ENCODE results near the gene LSR.
A peak's percentile ranks its signal among the peaks of the same experiment; 100 is the strongest.

Gene LSR

GRCh38 chr19:35272954-35273649 lies 24.3 kb downstream of the LSR start:
- Histone ChIP-seq H3K36me3 (ENCODE audit: control insufficient read depth in 4 of 4, insufficient read depth in 4 of 4, low read length in 3 of 4) (peaks cover 11 to 70% (median 50%) of the 10 kb centered on the region in 4 experiments), H3K27ac (ENCODE audit: insufficient read depth in 1 of 2, low read depth in 1 of 2, low read length in 2 of 2, poor library complexity in 1 of 2, severe bottlenecking in 2 of 2) (no peak overlapping the region), H3K4me1 (ENCODE audit: control extremely low read depth in 1 of 4, control insufficient read depth in 4 of 4, insufficient read depth in 4 of 4, low read length in 3 of 4) (peaks cover 0 to 36% (median 30%) of the 10 kb centered on the region in 4 experiments), H3K9me3 (ENCODE audit: control extremely low read depth in 1 of 5, control insufficient read depth in 4 of 5, insufficient read depth in 2 of 5, low read depth in 1 of 5, low read length in 4 of 5) (no peaks in the 10 kb centered on the region), H3K27me3 (replicated peaks in 2 of 5; ENCODE audit: control insufficient read depth in 4 of 5, insufficient read depth in 5 of 5, low read length in 4 of 5) (no peaks in the 10 kb centered on the region), H3K4me3 (ENCODE audit: control insufficient read depth in 1 of 7, extremely low read depth in 1 of 7, insufficient read depth in 4 of 7, low read depth in 2 of 7, low read length in 6 of 7) (peak overlapping the region in 1 of 7 experiments; percentile 10)
- no peak for DNase-seq
- WGBS (ENCODE audit: insufficient coverage), result 87% methylated on average over 10 of the region's 10 CpGs
- POLR2A ChIA-PET, result interaction anchor here (0.5 to 1.3 kb wide), 3 partner anchors 8 to 236 kb away, joined by 3 to 6 read pairs (median 3); no protein-coding TSS in a partner anchor
- CTCF ChIA-PET, result interaction anchor here (1.0 to 3.5 kb wide), 4 partner anchors 11 to 22 kb away, joined by 3 to 14 read pairs (median 4); no protein-coding TSS in a partner anchor

- Histone ChIP-seq H3K4me1 (ENCODE audit: control extremely low read depth in 1 of 4, control insufficient read depth in 4 of 4, insufficient read depth in 4 of 4, low read length in 3 of 4) (peaks cover 0 to 36% (median 30%) of the 10 kb centered on the region in 4 experiments), H3K36me3 (ENCODE audit: control insufficient read depth in 4 of 4, insufficient read depth in 4 of 4, low read length in 3 of 4) (peaks cover 11 to 76% (median 56%) of the 10 kb centered on the region in 4 experiments), H3K27me3 (replicated peaks in 2 of 5; ENCODE audit: control insufficient read depth in 4 of 5, insufficient read depth in 5 of 5, low read length in 4 of 5) (no peaks in the 10 kb centered on the region), H3K27ac (ENCODE audit: insufficient read depth in 1 of 2, low read depth in 1 of 2, low read length in 2 of 2, poor library complexity in 1 of 2, severe bottlenecking in 2 of 2) (peak overlapping the region in 1 of 2 experiments; percentile 30), H3K9me3 (ENCODE audit: control extremely low read depth in 1 of 5, control insufficient read depth in 4 of 5, insufficient read depth in 2 of 5, low read depth in 1 of 5, low read length in 4 of 5) (no peaks in the 10 kb centered on the region), H3K4me3 (ENCODE audit: control insufficient read depth in 1 of 7, extremely low read depth in 1 of 7, insufficient read depth in 4 of 7, low read depth in 2 of 7, low read length in 6 of 7) (no peak overlapping the region)
- POLR2A ChIA-PET, result no interaction called here
- WGBS (ENCODE audit: insufficient coverage), result 83% methylated on average over 11 of the region's 14 CpGs
- CTCF ChIA-PET, result interaction anchor here (0.9 to 3.5 kb wide), 6 partner anchors 8 to 37 kb away, joined by 3 to 14 read pairs (median 4); partner anchors contain the start of gene HAMP
- no peak for DNase-seq
Observed at GRCh38 chr19:35273686-35274259, 25.0 kb downstream of the LSR start.

DNA sequence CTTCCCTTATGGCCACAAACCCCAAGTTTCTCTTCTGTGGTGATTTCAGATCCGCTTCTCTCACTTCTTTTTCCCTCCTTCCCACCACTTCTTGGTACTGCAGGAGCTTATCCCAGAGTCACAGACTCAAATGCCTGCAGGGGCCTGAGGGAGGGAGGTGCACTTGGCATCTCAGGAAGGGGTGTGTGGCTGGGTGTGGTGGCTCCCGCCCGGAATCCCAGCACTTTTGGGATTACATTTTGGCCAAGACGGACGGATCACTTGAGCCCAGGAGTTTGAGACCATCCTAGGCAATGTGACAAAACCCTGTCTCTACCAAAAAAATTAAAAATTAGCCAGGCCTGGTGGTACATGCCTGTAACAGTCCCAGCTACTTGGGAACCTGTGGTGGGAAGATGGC lies 25.5 kb downstream of the LSR start:
- WGBS (ENCODE audit: insufficient coverage), result 90% methylated on average over 2 of the region's 5 CpGs
- no peaks in the 10 kb centered on the region for H3K9me3 ChIP-seq (ENCODE audit: control extremely low read depth in 1 of 5, control insufficient read depth in 4 of 5, insufficient read depth in 2 of 5, low read depth in 1 of 5, low read length in 4 of 5)
- DNase-seq, result no peak
- H3K27me3 ChIP-seq (replicated peaks in 2 of 5; ENCODE audit: control insufficient read depth in 4 of 5, insufficient read depth in 5 of 5, low read length in 4 of 5), result no peaks in the 10 kb centered on the region
- H3K4me3 ChIP-seq (ENCODE audit: control insufficient read depth in 1 of 7, extremely low read depth in 1 of 7, insufficient read depth in 4 of 7, low read depth in 2 of 7, low read length in 6 of 7), result no peak overlapping the region
- peak overlapping the region in 1 of 2 experiments; percentile 30 for H3K27ac ChIP-seq (ENCODE audit: insufficient read depth in 1 of 2, low read depth in 1 of 2, low read length in 2 of 2, poor library complexity in 1 of 2, severe bottlenecking in 2 of 2)
- H3K36me3 ChIP-seq (ENCODE audit: control insufficient read depth in 4 of 4, insufficient read depth in 4 of 4, low read length in 3 of 4), result peaks cover 11 to 82% (median 59%) of the 10 kb centered on the region in 4 experiments
- ChIA-PET POLR2A (no interaction called here), CTCF (interaction anchor here (0.9 to 3.5 kb wide), 6 partner anchors 8 to 37 kb away, joined by 3 to 14 read pairs (median 4); partner anchors contain the start of gene HAMP)
- peaks cover 0 to 36% (median 30%) of the 10 kb centered on the region in 4 experiments for H3K4me1 ChIP-seq (ENCODE audit: control extremely low read depth in 1 of 4, control insufficient read depth in 4 of 4, insufficient read depth in 4 of 4, low read length in 3 of 4)

DNA sequence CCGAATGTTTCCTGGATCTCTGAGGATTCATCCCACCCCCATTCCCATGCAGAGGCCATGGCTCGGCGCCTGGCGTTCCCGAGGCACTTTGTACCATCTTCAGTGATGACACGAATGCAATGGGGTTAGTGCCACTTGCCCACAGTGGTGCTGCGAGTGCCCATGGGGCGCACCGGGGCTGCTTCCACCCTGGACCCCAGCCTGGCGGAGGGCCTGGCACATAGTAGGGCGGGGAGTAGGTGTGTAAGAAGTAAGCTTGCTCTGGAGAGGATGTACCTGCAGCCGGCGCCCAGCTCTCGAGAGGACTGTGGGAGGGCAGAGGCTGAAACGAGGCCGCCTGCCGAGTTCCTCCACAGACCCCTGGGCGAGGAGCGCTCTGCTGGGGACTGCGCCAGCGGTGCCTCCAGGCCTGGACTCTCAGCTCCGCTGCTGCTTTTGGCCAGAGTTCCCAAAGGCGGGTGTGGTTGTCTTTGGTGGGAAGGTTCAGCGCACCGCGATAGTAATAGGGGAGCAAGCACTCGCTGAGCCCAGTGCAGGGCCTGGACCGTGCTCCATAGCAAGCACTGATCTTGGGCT lies 28.0 kb downstream of the LSR start:
- ChIA-PET POLR2A (no interaction called here), CTCF (interaction anchor here (1.7 kb wide), 1 partner anchor 12 kb away, joined by 5 read pairs; no protein-coding TSS in a partner anchor)
- H3K27ac ChIP-seq (ENCODE audit: insufficient read depth in 1 of 2, low read depth in 1 of 2, low read length in 2 of 2, poor library complexity in 1 of 2, severe bottlenecking in 2 of 2), result no peak overlapping the region
- H3K9me3 ChIP-seq (ENCODE audit: control extremely low read depth in 1 of 5, control insufficient read depth in 4 of 5, insufficient read depth in 2 of 5, low read depth in 1 of 5, low read length in 4 of 5), result no peaks in the 10 kb centered on the region
- H3K4me1 ChIP-seq (ENCODE audit: control extremely low read depth in 1 of 4, control insufficient read depth in 4 of 4, insufficient read depth in 4 of 4, low read length in 3 of 4), result peaks cover 0 to 21% (median 19%) of the 10 kb centered on the region in 4 experiments
- H3K4me3 ChIP-seq (ENCODE audit: control insufficient read depth in 1 of 7, extremely low read depth in 1 of 7, insufficient read depth in 4 of 7, low read depth in 2 of 7, low read length in 6 of 7), result no peak overlapping the region
- H3K36me3 ChIP-seq (ENCODE audit: control insufficient read depth in 4 of 4, insufficient read depth in 4 of 4, low read length in 3 of 4), result peaks cover 10 to 66% (median 51%) of the 10 kb centered on the region in 4 experiments
- 96% methylated on average over 23 of the region's 28 CpGs for WGBS (ENCODE audit: insufficient coverage)
- no peak for DNase-seq
- H3K27me3 ChIP-seq (replicated peaks in 2 of 5; ENCODE audit: control insufficient read depth in 4 of 5, insufficient read depth in 5 of 5, low read length in 4 of 5), result no peaks in the 10 kb centered on the region

- Histone ChIP-seq H3K9me3 (ENCODE audit: control extremely low read depth in 1 of 5, control insufficient read depth in 4 of 5, insufficient read depth in 2 of 5, low read depth in 1 of 5, low read length in 4 of 5) (no peaks in the 10 kb centered on the region), H3K27me3 (replicated peaks in 2 of 5; ENCODE audit: control insufficient read depth in 4 of 5, insufficient read depth in 5 of 5, low read length in 4 of 5) (no peaks in the 10 kb centered on the region), H3K4me3 (ENCODE audit: control insufficient read depth in 1 of 7, extremely low read depth in 1 of 7, insufficient read depth in 4 of 7, low read depth in 2 of 7, low read length in 6 of 7) (no peak overlapping the region), H3K4me1 (ENCODE audit: control extremely low read depth in 1 of 4, control insufficient read depth in 4 of 4, insufficient read depth in 4 of 4, low read length in 3 of 4) (peaks cover 0 to 15% (median 13%) of the 10 kb centered on the region in 4 experiments), H3K27ac (ENCODE audit: insufficient read depth in 1 of 2, low read depth in 1 of 2, low read length in 2 of 2, poor library complexity in 1 of 2, severe bottlenecking in 2 of 2) (no peak overlapping the region), H3K36me3 (ENCODE audit: control insufficient read depth in 4 of 4, insufficient read depth in 4 of 4, low read length in 3 of 4) (peaks cover 9 to 58% (median 42%) of the 10 kb centered on the region in 4 experiments)
- CTCF ChIA-PET, result interaction anchor here (1.4 to 1.7 kb wide), 3 partner anchors 14 to 216 kb away, joined by 3 to 5 read pairs (median 3); no protein-coding TSS in a partner anchor
- POLR2A ChIA-PET, result no interaction called here
- no peak for DNase-seq
- 96% methylated on average over 45 of the region's 45 CpGs for WGBS (ENCODE audit: insufficient coverage)
Observed at GRCh38 chr19:35278578-35279284, 29.9 kb downstream of the LSR start.

GRCh38 chr19:35279374-35279773 lies 30.6 kb downstream of the LSR start:
- Histone ChIP-seq H3K4me1 (ENCODE audit: control extremely low read depth in 1 of 4, control insufficient read depth in 4 of 4, insufficient read depth in 4 of 4, low read length in 3 of 4) (peaks cover 0 to 15% (median 12%) of the 10 kb centered on the region in 4 experiments), H3K27ac (ENCODE audit: insufficient read depth in 1 of 2, low read depth in 1 of 2, low read length in 2 of 2, poor library complexity in 1 of 2, severe bottlenecking in 2 of 2) (no peak overlapping the region), H3K9me3 (ENCODE audit: control extremely low read depth in 1 of 5, control insufficient read depth in 4 of 5, insufficient read depth in 2 of 5, low read depth in 1 of 5, low read length in 4 of 5) (no peaks in the 10 kb centered on the region), H3K27me3 (replicated peaks in 2 of 5; ENCODE audit: control insufficient read depth in 4 of 5, insufficient read depth in 5 of 5, low read length in 4 of 5) (no peaks in the 10 kb centered on the region), H3K4me3 (ENCODE audit: control insufficient read depth in 1 of 7, extremely low read depth in 1 of 7, insufficient read depth in 4 of 7, low read depth in 2 of 7, low read length in 6 of 7) (no peak overlapping the region), H3K36me3 (ENCODE audit: control insufficient read depth in 4 of 4, insufficient read depth in 4 of 4, low read length in 3 of 4) (peaks cover 5 to 52% (median 36%) of the 10 kb centered on the region in 4 experiments)
- DNase-seq, result no peak
- 80% methylated on average over 4 of the region's 11 CpGs for WGBS (ENCODE audit: insufficient coverage)
- POLR2A ChIA-PET, result no interaction called here
- CTCF ChIA-PET, result interaction anchor here (0.7 to 2.3 kb wide), 4 partner anchors 9 to 216 kb away, joined by 3 to 5 read pairs (median 3); no protein-coding TSS in a partner anchor
